ENCODE data around the gene SCT.

SCT gene

DNA sequence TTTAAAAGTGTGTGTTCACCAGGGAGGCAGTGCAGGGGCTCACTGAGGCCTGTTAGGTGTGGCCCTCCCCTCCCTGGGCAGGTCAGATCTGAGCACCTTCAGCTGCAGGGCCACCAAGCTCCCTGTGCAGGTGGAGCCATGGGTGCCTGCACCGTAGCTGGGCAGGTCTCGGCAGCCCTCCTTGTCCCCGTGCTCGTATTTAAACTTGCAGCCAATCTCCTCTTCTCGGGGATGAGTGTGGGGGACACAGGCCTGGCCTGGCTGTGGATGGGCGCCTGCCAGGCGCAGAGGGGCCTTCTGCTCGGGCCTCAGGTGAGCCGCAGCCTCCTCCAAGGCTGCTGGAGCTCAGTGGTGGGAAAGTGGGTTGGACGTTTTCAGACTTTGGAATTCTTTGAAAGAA is 31.6 kb downstream of the SCT start:
- no peak overlapping the region for H3K27ac ChIP-seq
- no peak for TF ChIP-seq ZFX (IDR thresholded peaks at IDR 0.05; ENCODE audit: borderline replicate concordance)
- TF ChIP-seq, protein P1, sequence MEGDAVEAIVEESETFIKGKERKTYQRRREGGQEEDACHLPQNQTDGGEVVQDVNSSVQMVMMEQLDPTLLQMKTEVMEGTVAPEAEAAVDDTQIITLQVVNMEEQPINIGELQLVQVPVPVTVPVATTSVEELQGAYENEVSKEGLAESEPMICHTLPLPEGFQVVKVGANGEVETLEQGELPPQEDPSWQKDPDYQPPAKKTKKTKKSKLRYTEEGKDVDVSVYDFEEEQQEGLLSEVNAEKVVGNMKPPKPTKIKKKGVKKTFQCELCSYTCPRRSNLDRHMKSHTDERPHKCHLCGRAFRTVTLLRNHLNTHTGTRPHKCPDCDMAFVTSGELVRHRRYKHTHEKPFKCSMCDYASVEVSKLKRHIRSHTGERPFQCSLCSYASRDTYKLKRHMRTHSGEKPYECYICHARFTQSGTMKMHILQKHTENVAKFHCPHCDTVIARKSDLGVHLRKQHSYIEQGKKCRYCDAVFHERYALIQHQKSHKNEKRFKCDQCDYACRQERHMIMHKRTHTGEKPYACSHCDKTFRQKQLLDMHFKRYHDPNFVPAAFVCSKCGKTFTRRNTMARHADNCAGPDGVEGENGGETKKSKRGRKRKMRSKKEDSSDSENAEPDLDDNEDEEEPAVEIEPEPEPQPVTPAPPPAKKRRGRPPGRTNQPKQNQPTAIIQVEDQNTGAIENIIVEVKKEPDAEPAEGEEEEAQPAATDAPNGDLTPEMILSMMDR (IDR thresholded peaks at IDR 0.05), result no peak

DNA sequence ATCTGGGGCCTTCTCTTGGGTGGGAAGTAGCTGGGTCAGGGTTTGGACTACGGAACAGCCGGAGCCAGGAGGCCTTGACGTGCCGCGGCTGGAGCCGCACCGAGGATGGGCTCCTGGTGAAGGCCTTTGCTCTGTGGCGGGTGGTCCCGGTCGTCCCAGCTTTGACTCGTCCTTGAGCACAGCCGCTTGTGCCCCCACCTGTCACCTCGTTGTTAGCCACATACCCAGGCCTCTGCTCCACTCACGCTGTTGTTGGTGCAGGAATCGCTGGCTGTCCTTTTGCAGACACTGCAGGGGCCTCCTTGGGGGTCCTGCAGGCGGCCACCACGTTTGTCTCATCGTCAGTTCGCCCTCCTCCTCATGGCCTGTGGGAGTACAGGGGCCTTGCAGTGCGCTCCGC is 33.6 kb downstream of the SCT start:
- TF ChIP-seq, protein P1 (IDR thresholded peaks at IDR 0.05), result no peak
- no peak for TF ChIP-seq ZFX (IDR thresholded peaks at IDR 0.05; ENCODE audit: borderline replicate concordance)
- no peak overlapping the region for H3K27ac ChIP-seq

GRCh38 chr11:592918-593317 is 34.1 kb downstream of the SCT start:
- H3K27ac ChIP-seq, result no peak overlapping the region
- TF ChIP-seq, protein P1 (IDR thresholded peaks at IDR 0.05), result no peak
- TF ChIP-seq ZFX (IDR thresholded peaks at IDR 0.05; ENCODE audit: borderline replicate concordance), result no peak

DNA sequence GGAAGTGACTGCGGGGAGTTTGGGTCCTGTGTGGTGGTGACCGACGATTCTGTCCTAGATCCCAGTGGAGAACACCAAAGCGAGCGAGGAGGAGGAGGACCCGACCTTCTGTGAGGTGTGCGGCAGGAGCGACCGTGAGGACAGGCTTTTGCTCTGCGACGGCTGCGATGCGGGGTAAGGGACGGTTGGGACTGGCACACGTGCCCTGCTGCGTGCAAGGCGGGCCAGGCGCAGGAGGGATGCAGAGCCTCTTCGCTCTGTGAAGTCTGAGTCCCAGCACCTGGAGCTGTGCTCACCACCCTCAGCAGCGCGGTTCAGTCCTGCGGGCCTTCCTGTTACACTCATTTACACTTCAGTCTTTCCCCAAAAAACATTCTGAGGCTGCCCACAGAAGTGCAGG is 34.5 kb downstream of the SCT start:
- H3K27ac ChIP-seq, result no peak overlapping the region

DNA sequence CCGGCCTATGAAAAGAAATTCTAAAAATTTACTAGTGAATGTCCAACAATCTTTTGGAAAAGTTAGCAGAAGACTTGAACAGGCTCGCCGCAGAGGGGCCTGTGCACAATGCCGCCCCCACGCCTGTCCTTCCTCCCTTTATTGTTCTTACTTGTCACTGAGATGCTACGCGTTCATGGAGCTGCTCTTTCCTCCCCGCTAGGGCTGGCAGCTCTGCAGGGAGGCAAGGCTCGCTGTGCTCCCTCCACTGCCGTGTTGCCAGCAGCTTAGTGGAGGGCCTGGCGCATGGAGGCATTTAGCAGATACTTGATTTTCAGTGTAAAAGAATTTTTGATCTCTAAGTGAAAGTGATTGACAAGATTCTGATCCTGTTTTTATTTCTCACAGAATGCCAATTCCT is 36.0 kb downstream of the SCT start:
- TF ChIP-seq, protein P1 (IDR thresholded peaks at IDR 0.05), result no peak
- no peak for TF ChIP-seq ZFX (IDR thresholded peaks at IDR 0.05; ENCODE audit: borderline replicate concordance)
- no peak overlapping the region for H3K27ac ChIP-seq

More for the DNA sequence above, 34.5 kb downstream of the SCT start:
- TF ChIP-seq ZFX (IDR thresholded peaks at IDR 0.05; ENCODE audit: borderline replicate concordance), result no peak
- TF ChIP-seq, protein P1 (IDR thresholded peaks at IDR 0.05), result no peak

GRCh38 chr11:589798-590197 is 37.2 kb downstream of the SCT start:
- no peak overlapping the region for H3K27ac ChIP-seq
- TF ChIP-seq, protein P1 (IDR thresholded peaks at IDR 0.05), result no peak
- no peak for TF ChIP-seq ZFX (IDR thresholded peaks at IDR 0.05; ENCODE audit: borderline replicate concordance)

- H3K27ac ChIP-seq, result no peak overlapping the region
- TF ChIP-seq ZFX (IDR thresholded peaks at IDR 0.05; ENCODE audit: borderline replicate concordance), result no peak
- TF ChIP-seq, protein P1 (IDR thresholded peaks at IDR 0.05), result no peak
These were observed 39.0 kb downstream of the SCT start for GRCh38 chr11:587978-588380.
